NK-92 (cell line): ENCODE measurements around the gene TFDP2.
"Not testable (repeated sequence)": the region's sequence is repeated elsewhere in the genome, so short reads cannot be mapped to it uniquely, and the experiment has no call there.

Experiments used
- DNase-seq: peaks from one replicate; lab custom pipeline; 2025; ENCODE audit not compliant: unreplicated experiment; lab: John Stamatoyannopoulos, UW

TFDP2 gene, protein sequence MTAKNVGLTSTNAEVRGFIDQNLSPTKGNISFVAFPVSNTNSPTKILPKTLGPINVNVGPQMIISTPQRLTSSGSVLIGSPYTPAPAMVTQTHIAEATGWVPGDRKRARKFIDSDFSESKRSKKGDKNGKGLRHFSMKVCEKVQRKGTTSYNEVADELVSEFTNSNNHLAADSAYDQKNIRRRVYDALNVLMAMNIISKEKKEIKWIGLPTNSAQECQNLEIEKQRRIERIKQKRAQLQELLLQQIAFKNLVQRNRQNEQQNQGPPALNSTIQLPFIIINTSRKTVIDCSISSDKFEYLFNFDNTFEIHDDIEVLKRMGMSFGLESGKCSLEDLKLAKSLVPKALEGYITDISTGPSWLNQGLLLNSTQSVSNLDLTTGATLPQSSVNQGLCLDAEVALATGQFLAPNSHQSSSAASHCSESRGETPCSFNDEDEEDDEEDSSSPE

DNA sequence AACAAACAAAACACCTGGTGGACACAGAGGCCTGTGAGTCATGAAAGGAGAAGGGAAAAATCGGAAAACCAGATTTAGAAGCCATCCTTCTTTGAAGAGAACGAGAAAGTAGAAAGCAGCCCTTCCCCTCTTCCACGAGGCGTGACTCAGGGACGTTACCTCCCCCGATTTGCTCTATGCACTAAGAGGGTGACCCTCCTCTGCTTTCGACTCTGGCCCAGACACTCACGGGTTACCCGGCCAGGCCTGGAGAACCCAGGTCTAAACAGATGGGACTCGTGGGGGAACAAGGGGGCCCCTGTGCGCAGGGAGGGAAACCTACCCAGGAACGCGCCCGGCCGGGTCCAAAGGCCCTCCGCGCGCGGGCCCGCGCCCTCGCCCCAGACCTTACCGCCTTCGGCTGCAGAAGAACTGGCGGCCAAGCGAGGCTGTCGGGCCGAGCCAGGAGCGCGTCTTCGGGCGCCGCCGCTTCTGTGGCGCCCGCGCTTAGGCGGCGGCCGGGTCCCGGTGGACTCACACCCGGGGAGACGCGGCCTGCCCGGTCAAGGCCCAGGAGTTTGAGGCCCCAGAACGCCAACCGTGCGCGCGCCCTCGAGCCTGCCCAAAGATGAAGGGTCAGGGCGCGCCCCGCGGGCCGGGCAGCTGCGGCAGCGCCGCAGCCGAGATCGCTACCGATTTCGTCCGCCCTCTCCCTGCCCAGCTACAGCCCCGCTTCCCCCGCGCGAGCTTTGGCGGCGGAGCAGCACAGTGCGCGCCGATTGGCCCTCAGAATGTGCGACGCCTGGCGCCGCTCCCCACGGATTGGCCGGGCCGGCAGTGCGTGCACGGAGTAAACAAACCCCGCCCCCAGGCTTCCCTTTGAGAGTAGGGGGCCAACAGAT lies at the start of gene TFDP2:
TSS of gene TFDP2 (minus strand) at position 753 of the 881 bp plus-strand sequence. CDS start 47,795 bp downstream, outside the sequence.
- DNase-seq, result no peak

DNA sequence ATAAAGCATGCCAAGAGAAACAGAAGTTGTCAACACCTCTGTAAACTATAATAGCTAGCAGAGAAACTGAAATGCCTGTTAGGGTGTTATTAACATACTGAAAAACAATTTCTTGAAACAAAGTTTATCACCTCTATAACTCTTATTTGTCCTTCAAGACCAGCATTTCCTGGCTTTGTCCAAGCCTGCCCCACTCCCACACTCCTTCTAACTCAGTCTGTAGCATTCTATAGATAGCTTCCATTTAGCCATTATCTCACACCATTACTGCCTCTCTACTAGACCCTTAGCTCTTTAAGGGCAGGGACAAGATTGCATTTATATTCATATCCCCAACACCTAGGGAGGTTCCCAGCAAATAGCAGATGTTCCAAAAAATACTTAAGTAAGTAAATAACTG lies 39.5 kb upstream of the TFDP2 start:
- DNase-seq, result no peak

DNA sequence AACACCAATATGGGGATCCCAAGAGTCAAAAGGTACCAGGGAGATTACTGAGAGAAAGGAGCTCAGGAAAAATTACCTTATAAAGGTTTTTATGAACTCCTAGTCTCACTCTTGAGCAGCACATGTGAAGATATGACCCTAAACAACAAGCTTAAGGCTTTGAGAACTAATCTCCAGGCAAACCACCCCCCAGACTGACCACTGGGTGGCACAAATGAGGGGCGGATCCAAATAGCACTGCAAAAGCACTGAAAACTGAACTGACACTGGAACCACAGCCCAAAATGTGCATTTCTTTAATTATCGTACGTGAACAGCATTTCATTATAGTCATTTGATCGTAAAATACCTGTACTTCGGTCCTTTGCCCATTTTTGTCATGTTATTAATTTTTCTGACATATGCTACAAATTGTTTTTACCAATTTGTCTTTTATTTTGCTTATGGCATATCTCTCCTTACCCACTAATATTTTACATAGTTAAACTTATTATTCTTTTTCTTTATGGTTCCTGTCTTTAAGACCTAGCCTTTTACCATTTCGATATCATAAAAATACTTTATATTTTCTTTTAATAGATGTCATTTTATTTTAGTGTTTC lies 31.5 kb upstream of the TFDP2 start:
- no peak for DNase-seq

DNA sequence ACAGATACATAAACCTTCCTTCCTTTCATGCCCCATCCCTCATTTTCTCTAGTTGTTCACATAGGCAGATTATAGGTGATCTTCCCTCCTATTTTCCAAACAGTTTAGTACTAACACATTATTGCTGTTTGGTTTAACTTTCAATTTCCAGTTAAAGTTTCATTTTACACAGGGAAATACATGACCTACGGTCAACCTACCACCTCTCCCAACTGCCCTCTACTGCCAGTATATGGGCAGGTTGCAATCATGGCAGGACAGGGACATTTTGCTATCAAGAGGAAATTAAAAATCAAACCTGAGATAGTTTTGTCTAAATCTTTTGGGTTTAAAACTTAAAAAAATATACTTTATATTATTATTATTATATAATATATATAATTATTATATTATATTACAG lies 26.1 kb upstream of the TFDP2 start:
- DNase-seq, result no peak

DNA sequence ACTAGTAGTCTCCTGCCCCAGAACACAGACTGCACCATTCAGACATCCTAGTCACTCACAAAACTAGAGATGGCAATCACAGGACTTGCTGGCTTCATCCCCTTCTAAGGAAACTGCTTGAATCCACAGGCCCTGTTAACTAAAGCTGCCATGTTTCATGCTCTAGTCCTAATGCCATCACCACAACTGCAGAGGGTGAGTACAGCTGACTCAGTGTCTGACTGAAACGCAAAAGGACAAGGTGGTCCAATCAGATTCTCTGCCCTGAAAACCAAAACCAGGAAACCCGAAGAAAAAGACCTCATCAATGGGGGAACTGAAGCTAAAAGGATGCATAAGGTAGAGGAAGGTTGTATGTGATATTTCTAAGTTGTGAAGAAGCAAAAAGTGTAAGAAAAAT lies 25.2 kb upstream of the TFDP2 start:
- no peak for DNase-seq

DNA sequence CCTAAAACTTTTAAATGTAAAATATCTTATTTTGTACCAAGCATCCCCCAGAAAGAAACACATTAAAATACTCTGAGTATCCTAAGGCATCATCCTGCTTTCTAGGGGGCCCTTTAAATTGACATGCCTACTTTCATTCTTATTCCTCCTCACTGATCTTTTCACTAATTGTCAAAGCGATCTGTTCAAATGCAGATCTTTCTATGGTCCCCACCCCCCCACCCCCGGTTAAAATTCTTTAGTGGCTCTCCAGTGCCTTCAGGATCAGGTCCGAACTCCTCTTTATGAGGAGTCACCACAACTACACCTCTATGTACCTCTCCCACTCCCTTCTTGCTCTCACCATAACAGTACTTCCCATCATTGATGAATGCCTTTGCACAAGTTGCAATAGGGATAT lies 19.2 kb upstream of the TFDP2 start:
- no peak for DNase-seq

DNA sequence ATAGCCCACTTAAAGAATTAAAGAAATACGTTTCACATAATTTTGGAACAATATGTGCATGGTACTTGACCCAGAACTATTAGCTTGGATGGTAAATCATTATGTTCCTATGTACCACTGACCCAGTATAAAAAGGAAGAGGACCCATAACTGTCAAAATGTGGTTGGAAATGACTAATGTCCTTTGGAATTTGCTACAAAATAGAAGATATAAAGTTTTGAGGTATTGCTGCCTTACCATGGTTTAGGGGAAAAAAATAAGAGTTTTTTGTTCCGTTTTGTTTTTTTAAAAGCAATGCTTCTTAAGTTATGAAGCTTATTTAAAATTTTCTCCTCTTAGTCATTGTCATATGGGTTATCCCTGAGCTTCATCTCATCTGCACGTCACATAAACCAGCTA lies 15.8 kb upstream of the TFDP2 start:
- no peak for DNase-seq

DNA sequence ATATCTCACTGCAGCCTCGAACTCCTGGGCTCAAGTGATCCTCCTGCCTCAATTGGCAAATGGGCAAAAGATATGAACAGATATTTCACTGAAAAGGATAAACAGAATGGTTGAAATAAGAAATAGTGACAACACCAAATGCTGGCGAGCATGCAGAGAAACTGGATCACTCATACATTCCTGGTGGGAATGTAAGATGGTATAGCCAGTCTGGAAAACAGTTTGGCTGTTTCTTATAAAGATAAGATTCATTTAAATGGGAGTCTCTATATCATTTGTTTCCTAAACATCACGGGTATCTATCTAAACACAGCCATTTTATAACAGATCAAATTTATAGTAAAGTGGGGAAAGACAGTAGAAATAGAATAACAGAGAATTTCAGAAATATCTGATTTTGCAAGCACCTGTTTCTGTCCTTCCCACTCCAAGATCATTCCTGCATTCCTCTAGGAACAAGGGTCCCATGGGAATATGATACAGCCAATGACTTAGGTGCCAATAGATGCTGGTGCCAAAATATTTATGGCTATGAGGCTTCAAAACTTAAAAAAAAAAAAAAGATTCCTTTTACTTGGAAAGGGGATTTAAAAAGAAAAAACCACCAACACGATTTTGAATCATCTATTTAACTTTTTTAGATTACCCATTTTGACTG lies 9.9 kb upstream of the TFDP2 start:
- DNase-seq, result no peak

DNA sequence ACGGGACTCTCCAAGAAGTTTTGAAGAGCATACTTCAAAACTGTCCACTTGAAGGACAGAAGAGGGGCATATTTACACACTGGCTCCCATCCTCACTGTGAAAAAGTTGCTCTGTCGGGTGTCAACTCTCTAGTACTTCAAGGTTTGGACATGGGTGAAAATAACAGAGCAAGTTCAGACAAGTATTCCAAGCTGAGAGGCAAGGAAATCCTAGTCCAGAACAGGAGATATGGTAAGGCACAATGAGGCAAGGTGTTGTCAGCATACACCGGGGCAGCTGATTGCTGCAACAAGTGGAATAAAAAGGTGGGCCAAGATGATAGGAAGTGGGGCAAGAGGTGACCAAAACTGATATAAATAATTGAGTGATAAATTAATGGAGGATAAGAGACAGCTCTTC lies 4.8 kb upstream of the TFDP2 start:
- DNase-seq, result no peak

DNA sequence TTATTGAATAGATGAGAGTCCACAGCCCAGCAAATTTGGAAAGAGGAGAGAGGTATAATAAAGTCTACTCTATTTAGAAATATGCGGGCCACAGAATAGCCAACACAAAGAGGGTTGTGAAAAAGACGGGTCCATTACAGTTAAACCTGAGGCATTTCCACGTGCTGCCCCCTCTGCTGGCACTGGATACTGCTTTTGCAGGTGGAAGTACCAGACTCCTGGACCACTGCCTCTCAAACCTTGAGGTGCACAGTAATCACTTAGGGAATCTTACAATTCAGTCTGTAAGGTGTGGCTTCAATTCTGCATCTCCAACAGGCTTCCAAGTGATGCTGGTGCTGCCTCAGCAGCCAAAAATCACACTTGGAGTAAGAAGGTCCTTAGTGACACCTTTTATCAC lies 3.0 kb upstream of the TFDP2 start:
- no peak for DNase-seq

DNA sequence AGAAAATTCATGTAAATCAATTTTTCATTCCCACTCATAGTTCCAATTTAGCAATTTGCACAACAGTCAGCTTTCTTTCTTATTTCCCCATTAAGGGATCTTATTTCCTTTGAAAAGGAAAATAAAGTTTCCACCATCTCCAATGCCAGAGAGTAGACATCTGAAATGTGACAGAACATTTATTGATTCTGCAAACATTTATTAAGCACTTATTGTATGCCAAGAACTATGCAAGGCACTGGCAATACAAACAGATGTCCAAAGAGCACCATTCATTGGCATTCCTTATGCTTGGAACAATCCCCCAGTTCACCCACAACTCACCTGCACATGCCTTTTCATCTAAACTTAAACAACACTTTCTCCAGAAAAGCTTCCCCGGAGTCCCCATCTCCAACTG lies 2.5 kb upstream of the TFDP2 start:
- DNase-seq, result no peak

DNA sequence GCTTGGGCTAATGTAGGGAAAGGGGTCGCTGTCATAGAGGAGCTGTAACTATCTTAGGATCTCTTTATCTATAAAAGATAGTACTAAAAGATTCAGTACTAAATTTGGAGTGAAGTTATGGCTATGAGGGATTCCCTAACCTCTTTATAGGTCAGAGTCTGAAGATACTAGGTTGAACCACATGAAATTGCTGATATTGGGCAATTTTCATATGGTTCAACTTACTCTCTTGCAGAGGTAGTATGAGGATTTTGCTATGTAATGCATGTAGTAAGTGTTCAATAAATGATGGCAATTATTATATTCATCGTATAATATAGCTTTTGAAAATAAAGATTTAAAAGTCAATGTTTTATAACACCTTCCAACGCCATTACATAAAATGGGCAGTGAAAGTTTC lies 1.9 kb upstream of the TFDP2 start:
- no peak for DNase-seq

DNA sequence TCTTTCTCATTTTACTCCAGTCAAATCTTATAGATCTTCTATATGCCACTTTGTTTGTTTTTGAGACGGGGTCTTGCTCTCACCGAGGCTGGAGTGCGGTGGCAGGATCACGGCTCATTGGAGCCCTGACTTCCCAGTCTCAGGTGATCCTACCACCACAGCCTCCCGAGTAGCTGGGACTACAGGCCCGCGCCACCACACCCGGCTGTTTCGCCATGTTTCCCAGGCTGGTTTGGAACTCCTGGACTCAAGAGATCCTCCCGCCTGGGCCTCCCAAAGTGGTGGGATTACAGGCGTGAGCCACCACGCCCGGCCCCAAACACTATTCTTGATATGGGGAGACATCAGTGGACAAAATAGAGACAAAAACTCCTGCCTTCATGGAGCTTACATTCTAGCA lies 927 bp upstream of the TFDP2 start:
- DNase-seq, result no peak

DNA sequence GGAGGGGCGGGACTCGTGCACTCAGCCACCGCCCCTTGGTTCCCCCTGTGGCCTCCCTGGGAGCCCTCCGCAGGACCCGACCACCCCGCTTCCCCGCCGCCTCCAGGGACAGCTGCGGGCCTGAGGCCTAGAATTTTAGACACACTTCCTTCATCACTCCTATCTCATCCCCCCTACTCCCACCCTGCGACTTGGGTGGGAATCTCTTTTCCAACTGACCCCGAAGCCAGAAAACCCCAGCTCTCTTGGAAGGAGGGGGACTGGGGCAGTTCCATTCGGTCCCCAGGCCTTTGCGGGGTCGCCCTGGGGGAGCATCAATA lies 289 bp upstream of the TFDP2 start:
- DNase-seq, result no peak

DNA sequence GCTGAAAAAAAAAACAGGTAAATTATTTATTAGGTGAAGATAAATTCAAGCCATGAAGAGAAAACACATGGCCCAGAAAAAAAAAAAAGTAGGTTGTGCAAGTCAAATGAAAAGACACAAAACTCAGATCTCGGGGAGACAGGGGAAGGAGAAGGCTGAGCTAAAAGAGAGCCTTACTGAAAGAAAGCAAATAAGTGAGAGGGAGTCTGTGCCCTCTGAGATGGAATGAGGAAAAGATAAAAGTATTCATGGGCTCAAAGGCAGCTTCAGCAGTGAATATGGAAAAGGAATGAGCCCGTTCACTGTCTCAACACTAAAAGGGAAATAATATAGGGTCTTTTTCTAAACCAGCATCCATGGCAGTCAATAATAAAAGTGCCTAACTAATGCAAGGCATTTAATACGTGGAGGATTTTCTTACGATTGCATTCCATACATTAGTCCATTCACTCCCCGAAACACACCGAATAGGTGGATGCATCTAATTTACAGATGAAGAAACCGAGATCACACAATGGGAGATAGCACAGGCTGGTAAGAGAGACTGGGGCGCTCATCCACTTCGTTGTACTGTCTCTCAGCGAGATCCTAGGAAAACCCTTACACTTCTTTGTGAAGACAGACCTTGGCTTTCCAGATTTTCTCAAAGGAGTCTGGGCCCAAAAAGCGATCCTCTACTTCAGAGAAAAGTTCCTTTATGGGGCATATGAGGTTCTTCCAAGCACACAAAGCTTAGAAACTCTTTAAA lies 1.1 kb downstream of the TFDP2 start:
- DNase-seq, result no peak

DNA sequence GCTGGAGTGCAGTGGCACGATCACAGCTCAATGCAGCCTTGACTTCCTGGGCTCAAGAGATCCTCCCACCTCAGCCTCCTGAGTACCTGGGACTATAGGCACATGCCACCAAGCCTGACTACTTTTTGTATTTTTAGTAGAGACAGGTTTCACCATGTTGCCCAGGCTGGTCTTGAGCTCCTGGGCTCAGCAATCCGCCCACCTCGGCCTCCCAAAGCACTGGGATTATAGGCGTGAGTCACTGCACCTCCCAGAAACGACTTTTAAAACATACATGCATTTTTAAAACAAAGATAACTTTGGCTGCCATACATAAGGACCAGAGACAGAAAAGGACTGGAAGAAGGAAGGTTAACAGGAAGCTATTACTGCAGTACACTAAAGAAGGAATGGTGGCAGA lies 4.8 kb downstream of the TFDP2 start:
- DNase-seq, result not testable (repeated sequence)

DNA sequence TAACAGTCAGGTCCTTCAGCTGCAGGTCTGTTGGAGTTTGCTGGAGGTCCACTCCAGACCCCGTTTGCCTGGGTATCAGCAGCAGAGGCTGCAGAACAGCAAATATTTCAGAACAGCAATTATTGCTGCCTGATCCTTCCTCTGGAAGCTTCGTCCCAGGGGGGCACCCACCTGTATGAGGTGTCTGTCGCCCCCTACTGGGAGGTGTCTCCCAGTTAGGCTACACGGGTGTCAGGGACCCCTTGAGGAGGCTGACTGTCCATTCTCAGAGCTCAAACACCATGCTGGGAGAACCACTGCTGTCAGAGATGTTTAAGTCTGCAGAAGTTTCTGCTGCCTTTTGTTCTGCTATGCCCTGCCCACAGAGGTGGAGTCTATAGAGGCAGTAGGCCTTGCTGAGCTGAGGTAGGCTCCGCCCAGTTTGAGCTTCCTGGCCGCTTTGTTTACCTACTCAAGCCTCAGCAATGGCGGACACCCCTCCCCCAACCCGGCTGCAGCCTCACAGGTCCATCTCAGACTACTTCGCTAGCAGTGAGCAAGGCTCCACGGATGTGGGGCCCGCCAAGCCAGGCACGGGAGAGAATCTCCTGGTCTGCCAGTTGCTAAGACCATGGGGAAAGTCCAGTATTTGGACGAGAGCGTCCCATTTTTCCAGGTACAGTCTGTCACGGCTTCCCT lies 8.6 kb downstream of the TFDP2 start:
- DNase-seq, result not testable (repeated sequence)

DNA sequence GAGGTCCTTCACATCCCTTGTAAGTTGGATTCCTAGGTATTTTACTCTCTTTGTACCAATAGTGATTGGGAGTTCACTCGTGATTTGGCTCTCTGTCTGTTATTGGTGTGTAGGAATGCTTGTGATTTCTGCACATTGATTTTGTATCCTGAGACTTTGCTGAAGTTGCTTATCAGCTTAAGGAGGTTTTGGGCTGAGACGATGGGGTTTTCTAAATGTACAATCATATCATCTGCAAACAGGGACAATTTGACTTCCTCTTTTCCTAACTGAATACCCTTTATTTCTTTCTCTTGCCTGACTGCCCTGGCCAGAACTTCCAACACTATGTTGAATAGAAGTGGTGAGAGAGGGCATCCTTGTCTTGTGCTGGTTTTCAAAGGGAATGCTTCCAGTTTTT lies 12.3 kb downstream of the TFDP2 start:
- DNase-seq, result not testable (repeated sequence)

DNA sequence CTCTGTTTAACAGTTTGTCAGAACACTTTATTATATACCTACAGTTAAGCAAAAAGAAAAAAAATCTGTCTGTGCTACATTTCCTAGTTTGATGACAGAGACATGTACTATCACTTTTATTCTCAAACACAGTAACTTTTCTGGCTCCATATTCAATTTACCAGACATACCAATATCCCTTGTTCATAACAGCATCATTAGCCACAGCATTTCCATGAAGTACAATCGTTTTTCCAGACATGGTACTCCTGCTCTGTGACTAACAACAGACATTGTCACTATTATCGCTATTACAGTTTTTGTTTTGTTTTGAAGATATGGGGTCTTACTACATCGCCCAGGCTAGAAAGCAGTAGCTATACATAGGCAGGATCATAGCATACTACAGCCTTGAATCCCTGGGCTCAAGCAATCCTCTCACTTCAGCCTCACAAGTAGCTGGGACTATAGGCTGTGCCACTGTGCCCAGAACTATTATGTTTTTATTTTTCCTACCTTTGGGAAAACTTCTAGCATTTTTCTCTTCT lies 14.5 kb downstream of the TFDP2 start:
- no peak for DNase-seq
